Stimulated activated CD4-positive, alpha-beta T cell treated with anti-CD3 and anti-CD28 coated beads, Interleukin-4, amount 100 ng/mL, for 24 hours (primary cell): ENCODE results near the gene FCN2.

Experiments used
- DNase-seq: peaks from one replicate; pipeline ENCODE4 v3.0.0-alpha.2; 2020

The FCN2 gene

DNA sequence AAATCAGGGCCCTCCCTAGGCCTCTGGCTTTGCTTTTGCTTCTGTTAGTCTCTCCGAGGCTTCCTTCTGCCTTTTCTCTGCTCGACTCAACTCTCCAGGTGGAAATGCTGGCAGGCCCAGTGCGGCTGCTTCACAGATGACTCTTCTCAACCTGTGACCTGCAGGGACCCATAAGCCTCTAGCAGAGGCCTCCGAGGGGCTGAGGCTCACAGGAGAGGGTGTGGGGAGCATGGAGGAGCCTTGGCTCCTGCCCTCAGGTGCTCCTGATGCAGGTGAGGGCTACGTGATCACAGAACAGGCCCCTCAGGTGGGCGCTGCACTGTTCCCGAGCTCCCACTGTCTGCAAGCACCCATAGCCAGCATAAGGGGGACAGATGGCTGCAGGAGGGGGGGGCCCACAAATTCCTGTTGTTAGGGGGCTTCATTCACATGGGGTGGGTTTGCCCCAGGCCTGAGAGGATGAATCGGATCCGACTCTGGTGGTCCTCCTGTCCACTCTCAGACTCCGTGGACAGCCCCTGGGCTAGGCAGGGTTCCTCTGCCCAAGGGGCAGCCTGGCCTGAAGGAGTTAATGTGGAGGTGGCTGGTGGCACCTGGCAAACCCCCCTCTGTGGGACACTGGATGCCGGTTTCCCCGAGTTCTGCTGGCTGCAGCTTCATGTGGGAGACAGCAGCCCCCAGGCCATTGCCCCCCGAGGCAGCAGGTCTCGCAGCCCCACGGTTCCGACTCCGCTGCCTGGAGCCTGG lies 10.9 kb upstream of the FCN2 start:
- no peak for DNase-seq

DNA sequence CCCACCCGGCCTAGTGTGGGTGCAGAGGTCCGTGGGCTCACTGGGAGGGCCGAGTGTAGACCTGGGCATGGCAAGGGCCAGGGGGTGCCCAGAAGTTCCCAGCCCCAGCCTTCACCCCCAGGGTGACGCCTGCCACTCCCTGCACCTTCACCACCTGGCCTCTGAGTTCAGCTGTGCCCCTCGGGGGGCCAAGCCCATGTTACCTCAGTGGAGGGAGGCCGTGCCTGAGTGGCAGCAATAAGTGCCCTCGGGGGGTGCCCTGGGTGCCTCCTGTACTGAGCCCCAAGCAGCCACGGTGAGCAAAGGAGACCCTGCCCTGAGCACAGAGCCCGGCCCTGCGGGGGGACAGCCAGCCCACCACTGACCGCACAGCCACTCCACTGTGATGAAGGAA lies 10.3 kb upstream of the FCN2 start:
- DNase-seq = no peak

- no peak for DNase-seq
Observed at GRCh38 chr9:134870746-134871662, 9.6 kb upstream of the FCN2 start.

- no peak for DNase-seq
Observed at GRCh38 chr9:134871697-134872340, 8.8 kb upstream of the FCN2 start.

GRCh38 chr9:134872482-134873231 lies 8.0 kb upstream of the FCN2 start:
- DNase-seq = no peak

DNA sequence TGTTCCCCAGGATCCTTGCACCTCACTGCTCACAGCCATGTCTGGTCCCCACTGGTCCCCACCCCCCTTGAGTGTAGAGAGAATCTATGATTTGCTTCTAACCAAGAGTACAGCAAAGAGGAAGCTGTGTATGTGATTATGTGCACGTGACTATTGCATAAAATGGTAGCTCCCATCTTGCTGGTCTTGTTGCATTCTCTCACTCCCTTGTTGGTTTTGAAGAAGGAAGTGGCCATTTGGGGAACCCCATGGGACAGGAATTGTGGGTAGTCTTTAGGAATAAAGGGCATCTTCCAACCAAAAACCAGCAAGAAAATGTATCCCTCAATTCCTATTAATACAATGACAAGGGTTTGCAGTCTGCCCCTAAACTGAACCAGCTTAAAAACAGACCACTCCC lies 5.2 kb upstream of the FCN2 start:
- DNase-seq = no peak

- no peak for DNase-seq
Observed at GRCh38 chr9:134877541-134877940, 3.1 kb upstream of the FCN2 start.

GRCh38 chr9:134879664-134880483 lies 736 bp upstream of the FCN2 start:
- DNase-seq = no peak

- no peak for DNase-seq
Observed at GRCh38 chr9:134881313-134881670, 682 bp downstream of the FCN2 start.

DNA sequence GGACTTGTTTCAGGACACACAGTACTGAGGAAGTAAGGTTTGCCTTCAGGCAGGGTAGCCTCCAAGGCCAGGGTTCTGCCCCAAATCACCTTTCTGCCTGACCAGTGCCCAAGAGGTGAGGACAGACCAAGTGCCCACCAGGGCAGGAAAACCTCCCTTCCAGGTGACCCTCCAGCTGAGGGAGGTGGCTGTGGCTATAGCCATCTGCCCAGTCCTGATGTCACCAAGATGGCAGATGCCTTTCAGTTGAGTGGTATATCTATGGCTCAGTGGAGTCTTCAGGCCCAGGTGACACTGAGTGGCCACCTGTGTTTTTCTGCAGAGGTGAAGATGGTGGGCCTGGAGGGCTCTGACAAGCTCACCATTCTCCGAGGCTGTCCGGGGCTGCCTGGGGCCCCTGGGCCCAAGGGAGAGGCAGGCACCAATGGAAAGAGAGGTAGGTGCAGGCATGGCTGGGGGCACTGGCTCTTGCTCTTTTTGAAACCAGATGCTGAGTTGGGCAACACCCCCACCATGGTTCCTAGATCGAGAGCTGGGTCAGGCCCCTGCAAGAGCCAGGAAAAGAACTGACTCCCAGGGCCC lies 1.7 kb downstream of the FCN2 start:
- no peak for DNase-seq

DNA sequence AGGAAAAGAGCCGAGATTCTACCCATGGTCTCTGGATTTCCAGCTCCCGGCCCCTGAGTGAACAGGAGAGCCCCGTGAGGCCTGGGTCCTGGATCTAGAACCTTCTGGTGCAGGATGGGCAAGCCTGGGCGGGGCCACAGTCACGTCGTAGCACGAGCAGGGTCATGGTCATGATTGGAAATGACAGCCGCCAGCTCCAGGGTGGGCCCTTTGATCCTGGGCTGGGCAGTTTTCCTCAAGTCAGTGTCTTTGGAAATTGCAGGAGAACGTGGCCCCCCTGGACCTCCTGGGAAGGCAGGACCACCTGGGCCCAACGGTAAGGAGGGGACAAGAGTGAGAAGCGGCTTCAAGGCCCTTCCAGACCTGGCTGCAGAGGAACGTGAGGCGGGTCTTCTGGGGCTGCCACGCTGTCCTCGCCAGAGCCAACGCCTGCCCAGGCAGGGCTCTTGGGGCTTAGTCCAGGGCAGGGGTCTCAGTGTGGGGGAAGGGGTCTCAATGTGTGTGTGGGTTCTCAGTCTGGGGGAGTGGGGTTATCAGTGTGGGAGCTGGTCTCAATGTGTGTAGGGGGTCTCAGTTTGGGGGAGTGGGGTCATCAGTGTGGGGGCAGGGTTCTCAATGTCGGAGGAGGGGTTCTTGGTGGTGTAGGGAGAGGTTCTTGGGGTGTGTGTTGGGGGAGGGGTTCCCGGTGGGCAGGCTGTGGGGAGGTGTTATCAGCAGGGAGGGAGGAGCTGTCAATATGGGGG lies 2.6 kb downstream of the FCN2 start:
- no peak for DNase-seq

DNA sequence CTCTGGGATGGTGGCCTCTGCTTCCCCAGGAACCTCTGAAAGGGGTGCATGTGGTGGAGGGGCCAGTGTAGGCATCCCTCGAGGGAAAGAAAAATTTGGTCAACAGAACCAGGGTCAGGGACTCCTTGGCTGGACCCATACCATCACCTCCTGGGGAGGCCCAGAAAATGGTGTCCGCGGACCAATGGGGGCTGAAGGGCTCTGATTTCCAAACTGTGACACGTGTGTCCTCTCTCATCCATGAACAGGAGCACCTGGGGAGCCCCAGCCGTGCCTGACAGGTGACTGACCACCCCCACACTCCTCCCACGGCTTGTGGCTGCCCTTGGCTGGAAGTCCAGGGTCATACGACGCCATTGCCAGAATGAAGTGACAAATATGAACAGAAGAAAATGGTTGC lies 3.9 kb downstream of the FCN2 start:
- no peak for DNase-seq

DNA sequence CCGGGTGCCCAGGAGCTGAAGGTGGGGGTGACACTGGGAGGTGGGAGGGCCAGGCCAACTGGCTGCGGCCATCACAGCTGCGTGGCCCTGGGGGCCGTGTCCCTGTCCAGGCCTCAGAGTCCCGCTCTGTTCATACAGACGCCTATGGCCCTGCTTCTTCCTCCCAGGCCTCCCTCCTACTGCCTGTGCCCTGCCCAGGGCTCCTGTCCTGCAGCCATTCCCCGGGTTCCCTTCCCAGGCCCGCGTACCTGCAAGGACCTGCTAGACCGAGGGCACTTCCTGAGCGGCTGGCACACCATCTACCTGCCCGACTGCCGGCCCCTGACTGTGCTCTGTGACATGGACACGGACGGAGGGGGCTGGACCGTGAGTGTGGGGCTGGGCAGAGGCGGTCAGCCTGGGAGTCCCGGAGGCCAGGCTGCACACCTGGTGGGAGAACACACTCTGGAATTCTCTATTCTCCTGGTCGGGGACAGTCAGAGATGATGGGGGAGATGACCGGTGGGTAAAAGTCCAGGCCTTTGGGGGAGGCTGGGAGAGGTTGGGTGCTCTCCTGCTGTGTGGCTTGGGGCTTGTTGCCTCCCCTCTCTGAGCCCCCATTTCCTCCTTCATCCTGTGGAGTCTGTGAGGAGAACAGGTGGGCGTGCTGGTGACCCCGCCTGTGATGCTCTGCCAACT lies 4.5 kb downstream of the FCN2 start:
- no peak for DNase-seq

DNA sequence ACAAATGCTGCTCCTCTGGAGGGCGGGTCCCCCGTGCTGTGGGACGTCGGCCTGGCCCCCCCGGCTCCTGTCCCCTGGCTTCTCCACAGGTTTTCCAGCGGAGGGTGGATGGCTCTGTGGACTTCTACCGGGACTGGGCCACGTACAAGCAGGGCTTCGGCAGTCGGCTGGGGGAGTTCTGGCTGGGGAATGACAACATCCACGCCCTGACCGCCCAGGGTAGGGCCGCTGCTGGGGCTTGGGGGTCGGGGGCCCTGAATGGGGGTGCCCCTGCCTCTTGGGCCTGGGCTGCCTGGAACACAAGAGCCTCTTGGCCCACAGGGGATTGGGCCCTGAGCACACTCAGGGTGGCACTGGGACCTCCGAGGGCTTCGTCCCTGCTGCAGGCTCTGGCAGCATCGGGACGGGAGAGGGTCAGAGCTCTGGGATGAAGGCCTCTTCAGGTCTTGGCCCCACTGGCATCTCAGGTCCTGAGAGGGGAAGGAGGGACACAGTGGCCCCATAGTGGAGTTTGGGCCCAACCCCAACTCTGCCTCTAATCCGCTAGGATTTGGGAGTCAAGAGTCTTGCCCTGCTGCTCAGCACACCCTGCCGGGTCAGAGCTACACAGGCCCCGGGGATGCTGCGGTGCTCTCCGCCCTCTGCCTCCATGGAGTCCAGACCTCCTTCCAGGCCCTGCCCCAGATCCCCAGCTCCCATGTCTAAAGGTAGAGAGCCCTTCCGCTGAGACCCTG lies 5.2 kb downstream of the FCN2 start:
- no peak for DNase-seq

DNA sequence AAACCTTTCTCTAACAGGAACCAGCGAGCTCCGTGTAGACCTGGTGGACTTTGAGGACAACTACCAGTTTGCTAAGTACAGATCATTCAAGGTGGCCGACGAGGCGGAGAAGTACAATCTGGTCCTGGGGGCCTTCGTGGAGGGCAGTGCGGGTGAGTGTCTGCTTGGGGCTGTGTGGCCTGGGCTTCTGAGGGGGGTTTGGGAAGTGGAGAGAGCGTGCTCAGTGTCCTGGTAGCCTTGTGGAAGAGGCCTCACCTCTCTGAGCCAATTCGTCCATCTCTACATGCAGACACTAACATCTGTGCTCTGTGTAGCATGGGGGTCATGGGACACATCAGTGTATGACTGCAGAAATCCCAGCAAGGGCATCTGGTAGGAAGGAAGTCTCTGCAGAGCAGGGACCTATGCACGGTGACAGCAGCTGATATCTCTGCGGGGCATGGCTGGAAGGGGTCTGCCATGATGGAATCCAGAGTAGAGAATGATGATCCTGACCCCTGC lies 5.9 kb downstream of the FCN2 start:
- DNase-seq = no peak

DNA sequence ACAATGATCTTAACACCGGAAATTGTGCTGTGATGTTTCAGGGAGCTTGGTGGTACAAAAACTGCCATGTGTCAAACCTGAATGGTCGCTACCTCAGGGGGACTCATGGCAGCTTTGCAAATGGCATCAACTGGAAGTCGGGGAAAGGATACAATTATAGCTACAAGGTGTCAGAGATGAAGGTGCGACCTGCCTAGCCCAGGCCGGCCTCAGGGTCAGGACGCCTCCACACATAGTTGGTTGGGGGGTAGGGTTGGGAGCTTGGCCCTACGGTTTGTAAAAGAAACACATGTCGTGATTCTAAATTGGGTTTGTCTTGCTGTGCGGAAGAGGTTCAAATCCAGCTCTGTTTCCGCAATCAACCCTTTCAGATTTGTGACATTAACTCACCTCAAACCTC lies 6.6 kb downstream of the FCN2 start:
- DNase-seq = no peak

GRCh38 chr9:134887686-134888602 lies 7.3 kb downstream of the FCN2 start:
- DNase-seq = no peak

DNA sequence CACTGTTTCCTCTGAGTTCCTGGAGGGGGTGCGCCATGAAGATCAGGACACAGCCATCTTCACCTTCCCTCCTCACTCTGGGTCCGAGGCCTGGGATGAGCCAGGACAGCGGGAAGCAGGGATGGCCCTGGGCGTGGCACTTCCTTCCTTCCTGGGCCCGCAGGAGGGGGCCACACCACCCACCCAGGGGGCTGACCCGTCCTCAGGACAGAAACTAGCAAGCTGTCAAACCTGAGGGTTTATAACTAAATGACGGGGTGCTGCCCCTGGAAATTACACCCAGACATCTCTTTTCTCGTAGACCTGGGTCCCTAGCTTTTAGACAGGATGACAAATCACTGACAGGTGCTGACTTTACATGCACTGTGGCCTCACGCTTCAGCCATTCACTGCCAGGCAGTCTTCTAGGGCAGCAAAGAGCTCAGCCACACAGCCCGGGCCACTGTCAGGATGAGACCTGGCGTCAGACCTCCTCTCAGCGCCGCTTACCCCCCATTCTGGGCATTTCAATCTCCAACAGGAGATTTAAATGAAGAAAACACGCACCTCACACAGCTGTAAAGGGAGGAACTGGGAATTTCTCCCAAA lies 8.1 kb downstream of the FCN2 start:
- no peak for DNase-seq
